Measurements from ENCODE around the gene PRDM1.

PRDM1 gene

DNA sequence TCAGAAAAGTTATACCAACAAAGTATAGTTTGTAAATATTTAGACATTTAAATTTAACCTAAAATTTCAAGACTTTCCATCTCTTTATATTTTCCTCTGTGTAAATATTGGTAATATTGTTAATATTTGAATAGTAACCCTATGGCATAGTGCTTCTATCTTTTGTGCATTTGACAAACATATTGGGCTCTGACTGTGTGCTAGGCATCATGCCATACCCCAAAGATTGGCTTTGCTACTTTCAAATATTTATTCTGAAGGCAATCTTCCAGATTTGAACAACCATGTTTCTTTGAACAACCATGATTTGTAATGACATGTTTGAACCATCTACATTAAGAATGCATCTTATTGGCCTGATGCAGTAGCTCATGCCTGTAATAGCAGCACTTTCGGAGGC, 15.5 kb upstream of the PRDM1 start:
- DNase-seq (ENCODE audit: low read depth in 2 of 2): no peak

DNA sequence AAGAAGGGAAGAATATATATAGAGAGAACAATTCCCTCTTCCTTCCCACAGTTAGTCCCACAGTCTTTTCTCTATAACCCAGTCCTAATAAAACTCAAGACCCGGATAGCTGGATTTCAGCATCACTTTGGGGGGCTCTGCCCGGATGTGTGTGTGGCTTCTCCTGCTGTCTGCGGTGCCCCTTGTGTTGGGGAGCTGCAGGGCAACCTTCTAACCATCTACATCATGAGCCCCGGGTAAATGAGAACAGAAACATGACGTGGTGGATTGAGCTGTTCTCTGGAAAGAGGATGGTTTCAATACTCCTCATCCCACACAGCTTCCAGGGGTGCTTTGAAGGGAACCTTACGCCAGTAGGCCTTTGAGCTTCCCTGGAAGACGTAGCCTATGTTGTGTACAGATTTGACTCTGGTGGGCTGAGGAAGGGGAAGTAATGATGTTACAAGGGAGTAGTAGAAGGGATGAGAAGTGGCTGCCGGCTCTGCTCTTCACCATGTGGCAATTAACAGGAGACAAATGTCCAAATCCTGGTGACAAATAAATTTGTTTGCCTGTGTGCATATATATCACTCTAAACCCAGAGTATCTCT, 13.5 kb upstream of the PRDM1 start:
- no peak for DNase-seq (ENCODE audit: low read depth in 2 of 2)

DNA sequence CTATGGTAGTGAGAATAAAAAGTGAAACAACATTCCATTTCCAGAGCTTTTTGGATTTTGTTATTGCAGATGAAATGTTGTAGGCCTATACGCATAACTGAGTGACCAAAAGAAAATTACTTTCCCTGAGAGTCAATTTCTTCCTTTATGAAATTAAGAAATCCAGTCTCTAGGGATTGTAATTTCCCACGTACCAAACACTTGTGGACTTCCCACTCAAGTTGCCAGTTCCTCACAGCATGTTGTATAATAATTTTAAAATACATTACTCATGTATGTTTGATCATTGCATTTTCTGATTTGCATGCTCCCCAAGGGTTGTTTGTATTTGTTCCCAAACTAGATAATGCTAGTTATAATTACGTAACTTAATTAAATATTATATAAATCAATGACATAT, 12.0 kb upstream of the PRDM1 start:
- no peak for DNase-seq (ENCODE audit: low read depth in 2 of 2)

DNA sequence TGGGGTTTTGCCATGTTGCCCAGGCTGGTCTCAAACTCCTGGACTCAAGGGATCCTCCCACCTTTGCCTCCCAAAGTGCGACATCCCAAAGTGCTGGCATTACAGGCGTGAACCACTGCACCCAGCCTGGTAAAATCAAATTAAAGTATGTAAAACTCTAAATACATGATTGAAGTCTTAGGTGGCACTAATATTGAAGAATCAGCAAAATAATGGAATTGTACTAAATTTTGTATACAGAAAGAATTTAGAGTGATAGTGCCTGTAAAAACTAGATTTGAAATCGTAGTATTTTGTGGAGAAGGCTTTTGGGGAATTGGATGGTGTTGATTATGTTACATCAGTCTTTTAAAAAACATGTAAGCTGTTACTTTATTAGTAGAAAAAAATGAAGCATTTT, 10.0 kb upstream of the PRDM1 start:
- DNase-seq (ENCODE audit: low read depth in 2 of 2): no peak

DNA sequence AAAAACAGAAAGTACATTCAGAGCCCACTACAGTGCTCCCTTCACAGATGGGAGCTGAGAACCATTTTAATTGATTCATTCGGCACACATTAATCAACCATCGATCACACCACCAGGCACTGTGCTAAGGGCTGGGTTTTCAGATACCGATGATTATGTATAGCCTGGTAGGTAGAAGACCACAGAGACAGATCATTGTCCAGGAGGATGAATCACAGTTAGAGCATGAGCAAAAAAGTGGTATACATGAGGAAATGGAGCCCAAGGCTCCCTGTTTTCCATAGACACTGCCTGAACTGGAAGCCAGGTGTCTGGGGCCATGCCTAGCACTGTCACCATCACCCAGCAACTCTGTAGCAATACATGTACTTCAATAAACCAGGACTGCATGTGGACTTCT, 9.0 kb upstream of the PRDM1 start:
- DNase-seq (ENCODE audit: low read depth in 2 of 2): no peak

DNA sequence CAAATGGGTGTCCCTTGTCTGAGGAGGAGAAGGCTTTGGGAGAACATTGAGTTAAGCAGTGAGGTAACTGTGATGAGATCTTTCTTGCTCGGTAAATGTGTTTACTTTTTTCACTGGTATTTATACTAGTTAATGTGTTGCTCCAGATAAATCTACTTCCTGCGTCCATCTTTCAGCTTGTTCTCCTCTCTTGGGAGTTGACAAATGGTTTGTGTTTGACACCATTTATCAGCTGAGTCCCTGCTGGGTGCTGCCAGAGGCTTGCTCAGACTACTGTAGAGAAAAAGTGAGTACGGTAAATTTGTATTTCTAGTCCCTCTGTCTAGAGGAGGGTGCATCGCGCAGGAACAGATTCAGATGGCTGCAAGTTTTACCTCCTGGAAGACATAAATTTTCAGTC, 8.3 kb upstream of the PRDM1 start:
- DNase-seq (ENCODE audit: low read depth in 2 of 2): no peak

DNA sequence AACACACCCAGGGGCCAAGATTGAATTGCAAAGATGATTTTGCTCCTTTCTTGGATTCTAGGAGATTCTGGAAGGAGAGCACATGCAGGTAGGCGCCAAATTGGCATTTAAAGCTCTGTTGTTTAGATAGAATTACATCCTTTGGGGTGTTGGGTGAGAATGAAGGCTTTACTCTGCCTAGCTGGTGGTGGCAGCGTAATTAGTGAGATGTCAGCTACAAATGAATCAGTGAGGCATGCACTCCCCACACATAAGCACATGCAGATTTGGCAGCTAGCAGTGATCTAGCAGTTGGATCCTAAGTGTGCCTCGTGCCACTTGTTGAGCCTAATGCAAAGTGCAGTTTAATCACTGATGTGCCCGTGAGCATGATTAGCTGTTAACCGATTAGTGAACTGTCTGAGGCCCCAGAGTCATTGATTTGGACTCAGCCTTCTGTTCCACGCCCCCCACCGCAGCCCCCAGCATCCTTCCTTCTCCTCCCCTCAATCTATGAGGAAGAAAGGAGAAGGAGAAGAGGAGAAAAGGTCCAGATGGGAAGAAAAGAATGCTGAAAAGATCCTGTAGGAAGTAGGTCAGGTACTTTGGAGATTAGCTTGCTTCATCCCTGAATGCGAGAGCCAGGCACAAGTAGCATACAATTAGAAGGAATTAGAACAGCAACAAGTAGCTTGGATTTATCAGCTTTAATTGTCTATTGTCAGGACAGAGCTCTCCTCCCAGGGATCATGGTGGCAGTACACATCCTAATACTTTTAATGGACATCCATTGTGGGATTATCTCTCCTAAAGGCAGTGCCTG, 6.0 kb upstream of the PRDM1 start:
- no peak for DNase-seq (ENCODE audit: low read depth in 2 of 2)

DNA sequence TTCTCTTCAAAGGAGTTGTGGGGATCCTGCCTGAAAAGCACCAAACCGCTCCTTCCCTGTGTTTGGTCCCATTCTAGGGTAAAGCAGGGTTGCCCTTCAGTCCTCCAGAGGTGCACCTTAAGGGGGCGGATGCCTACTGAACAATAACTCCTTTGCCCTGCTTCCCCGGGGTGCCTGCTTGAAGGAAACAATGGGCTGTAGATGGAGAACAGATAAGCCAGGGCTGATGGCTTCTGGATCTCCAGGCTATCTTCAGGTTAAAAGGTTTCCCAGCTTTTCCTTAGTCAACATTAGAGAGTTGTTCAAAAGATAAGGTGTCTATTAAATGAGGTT, 5.4 kb upstream of the PRDM1 start:
- DNase-seq (ENCODE audit: low read depth in 2 of 2): no peak

DNA sequence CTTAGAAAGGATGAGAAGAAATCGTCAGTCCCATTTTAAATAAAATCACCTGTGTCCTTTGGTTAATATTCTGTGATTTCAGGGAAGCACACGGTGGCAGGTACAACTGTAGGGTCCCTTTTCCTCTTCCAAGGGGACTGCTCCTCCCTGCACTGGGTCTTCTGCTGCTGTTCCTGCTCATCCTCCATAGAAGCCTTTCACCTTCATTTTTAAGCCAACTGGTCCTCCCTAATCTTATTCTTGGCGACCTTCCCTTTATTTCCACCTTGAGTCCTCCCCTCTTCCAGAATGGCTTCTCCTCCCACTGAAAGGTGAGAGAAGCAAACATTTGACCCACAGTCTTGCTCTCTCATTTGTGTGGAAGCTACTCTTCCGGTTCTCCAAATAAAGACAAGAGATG, 4.4 kb upstream of the PRDM1 start:
- no peak for DNase-seq (ENCODE audit: low read depth in 2 of 2)

DNA sequence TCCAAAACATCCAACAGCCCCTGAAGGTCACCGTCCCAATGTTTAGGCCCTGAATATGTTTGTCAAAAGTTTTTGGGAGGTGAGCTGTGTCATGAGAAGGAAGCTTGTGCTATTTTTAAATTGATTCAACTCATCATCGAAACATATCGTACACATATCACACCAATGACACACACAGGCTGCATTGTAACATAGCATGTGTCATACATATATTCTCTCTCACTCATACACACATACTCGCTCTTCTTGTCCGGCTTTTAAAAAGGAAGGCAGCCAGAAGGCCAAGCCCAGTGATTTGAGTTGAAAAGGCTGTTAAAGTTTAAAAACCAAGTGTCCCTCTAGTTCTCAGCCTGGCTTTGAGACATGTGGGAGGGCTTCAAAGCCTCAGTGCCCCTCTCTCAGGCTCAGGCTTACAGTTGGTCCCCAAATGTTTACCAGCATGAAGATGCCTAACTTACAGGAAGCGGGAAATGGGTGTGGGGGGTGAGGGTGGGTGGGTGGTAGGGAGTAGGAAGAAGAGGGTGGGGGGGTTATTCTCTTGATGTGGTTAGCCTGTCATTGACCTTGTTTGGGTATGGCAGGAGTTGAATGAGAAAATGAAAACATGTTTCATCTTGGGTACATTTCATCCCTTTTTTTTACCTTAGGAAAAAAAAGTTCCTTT, 3.3 kb upstream of the PRDM1 start:
- DNase-seq (ENCODE audit: low read depth in 2 of 2): no peak

DNA sequence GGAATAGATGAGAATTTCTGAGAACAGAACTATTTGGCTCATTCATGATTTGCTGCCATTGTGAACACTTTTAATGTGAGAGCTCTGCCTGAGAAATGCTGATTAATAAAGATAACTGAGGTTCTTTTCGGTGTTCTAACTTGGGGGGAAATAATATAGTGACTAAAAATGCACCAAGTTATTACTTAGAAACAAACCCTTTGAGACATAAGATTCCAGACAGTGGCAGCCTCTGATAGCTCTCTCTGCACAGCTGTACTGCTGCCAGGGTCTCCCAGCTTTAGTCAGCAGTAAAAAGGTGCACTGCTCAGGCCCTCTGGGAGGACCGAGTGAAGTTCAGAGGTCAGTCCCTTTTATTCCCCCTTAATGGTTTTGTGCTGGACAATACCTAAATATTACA, 2.5 kb upstream of the PRDM1 start:
- DNase-seq (ENCODE audit: low read depth in 2 of 2): no peak

DNA sequence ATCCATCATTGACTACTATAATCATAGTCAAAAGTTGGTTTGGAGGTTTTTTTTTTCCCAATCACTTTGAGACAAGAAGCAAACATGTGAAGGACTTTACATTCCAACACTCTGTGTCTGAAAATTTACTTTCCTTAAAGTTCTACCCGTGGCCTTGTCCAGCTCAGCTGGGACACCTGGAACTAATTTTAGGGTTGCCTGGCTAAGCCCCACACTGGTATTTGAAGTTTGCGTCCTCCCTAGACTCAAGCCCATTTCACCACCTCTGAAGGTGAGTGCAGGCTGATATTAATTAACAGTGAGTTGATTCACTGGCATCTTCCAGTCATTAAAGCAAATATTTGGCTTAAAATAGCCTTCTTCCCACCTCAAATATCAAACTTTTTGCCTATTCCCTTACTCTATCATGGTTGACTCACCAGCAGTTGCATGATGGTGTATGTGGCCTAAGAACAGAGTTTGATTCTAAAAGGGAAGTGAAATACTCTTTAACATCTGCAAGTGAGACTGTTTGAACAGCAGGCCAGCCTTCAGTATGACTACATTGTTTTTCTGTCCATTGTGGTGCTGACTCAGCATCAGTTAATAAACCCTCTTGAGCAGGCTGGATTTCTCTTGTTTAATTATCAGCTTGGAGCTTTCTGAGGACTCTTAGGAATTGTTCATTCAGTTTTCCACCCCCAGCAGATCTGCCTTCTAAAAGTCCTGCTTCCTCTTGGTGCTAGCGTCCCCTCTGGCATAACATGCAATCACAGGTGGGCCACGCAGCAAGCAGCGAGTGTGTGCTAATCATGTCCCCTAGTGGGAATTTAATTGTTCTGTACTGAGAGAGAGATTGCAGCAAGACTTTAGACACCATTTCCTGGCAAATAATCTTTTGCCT, 1.8 kb upstream of the PRDM1 start:
- DNase-seq (ENCODE audit: low read depth in 2 of 2): no peak

DNA sequence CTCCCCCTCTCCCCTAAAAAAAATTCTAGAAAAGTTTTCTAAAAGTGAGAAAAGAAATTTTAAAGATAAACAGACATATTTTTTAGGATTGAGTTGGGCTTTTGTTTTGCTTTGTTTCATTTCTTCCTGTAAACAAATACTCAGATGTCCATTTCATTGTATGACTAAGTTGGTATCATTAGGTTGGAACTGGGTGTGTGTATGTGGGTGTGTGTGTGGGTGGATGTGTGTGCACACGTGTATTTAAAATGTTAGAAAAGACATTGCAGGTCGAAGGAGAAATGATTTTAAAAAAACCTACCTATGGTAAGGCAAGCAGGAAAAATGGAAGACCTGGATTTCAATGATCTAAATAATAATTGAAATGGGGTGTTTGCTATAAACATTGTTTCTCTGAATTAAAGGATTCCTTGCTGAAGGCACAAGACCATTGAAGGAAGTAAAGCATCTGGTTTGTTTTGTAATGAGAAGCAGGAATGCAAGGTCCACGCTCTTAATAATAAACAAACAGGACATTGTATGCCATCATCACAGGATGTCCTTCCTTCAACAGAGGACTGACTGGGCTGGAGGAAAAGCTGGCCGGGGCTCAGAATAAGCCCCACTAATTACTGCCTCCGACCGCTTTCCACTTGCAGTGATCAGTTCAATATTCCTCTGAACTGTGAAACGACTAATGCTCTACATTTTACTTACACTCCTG, 996 bp upstream of the PRDM1 start:
- DNase-seq (ENCODE audit: low read depth in 2 of 2): no peak

DNA sequence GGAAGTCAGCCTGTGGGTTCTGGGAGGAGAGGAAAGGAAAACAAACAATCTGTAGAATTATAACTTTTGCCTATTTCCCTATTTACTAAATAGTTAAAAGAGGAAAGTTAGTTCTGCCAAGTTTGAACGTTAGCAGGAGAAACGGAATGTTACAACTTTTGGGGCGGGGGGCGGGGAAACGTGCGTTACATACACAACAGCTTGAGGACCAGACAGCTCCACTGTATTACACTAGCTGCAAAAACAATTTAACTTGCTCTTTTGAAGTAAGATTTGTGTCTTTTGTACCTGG, 498 bp upstream of the PRDM1 start:
- no peak for DNase-seq (ENCODE audit: low read depth in 2 of 2)

DNA sequence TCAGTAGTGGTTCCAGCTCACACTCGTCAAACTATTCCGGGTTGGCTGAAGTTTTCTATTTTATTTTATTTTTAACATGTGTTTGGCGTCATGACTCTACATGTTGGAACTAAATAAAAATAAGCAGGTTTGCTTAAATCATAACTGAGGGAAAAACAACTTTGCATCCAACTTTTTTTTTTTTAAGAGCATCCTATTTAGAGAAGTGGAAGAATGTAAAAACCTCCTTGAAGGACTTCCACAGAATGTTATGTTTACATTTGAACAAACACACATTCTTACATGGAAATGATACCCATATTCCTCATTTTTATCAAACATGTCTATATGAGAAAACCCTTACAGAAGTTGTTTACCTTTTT, 659 bp downstream of the PRDM1 start:
- DNase-seq (ENCODE audit: low read depth in 2 of 2): no peak

DNA sequence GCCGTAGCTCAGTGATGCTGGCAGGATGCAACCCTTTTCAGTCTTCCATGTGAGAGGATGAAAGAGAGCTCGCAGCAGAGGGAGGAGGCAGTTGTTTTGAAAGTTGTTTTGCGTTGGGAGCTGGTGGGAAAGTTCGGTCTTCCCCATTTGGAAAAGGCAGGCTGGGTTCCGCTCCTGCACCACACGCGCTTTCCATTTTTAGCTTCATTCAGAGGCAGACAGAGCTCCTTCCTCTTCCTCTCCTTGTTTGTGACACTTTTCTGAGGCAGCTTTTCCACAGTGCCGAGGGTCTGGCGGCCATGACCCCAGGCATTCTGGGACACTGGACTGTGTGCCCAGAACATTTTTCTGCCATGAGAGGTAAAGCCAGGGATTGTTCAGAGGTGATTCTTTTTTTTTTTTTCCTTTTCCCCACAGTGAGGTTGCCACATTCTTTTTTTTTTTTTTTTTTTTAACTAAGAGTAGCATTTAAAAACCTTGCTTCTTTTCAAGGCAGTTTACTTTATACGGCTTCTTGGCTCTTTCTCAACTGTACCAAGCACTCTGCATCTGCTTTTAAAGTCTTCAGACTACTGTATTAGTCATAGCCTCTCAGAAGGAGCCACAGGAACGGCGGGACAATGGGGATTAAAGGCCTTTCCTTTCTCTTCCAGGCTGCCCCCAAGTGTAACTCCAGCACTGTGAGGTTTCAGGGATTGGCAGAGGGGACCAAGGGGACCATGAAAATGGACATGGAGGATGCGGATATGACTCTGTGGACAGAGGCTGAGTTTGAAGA, 1.6 kb downstream of the PRDM1 start:
- no peak for DNase-seq (ENCODE audit: low read depth in 2 of 2)

DNA sequence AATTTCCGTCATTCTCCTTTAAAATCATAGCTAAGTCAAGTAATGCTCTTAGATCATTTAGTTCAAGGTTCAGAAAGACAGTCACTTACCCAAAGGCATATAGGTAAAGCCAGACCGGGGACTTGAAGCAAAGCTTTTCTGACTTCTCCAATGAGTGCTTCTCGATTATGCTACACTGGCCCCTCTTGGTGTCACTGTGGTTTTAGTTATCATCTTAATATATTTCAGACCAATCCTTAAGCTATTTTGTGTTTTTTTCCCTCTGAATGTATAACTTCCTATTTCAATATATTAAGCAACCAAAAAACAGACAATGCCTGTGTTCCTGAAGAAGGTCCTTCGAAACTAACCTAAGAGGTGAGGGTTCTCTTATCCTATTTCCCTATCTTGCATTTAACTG, 3.9 kb downstream of the PRDM1 start:
- no peak for DNase-seq (ENCODE audit: low read depth in 2 of 2)

DNA sequence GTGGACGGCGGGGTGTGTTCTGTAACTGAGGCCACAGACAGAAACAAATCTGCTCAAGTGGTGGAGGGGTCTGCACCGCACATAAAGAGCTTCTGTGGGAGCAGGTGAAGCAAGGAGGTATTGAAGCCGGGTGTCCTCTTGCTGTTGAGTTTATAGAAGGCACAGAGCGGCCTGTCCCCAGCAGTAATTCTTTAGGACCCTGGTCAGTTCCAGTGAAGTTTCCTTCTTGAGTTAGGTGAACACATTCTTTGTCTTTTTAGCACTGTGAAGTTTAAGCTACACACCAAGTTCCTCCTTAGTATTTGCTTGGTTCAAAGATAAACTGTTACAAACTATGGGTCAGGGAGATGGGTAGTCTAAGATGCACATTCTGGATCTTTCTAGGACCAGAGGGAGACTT, 6.1 kb downstream of the PRDM1 start:
- no peak for DNase-seq (ENCODE audit: low read depth in 2 of 2)

DNA sequence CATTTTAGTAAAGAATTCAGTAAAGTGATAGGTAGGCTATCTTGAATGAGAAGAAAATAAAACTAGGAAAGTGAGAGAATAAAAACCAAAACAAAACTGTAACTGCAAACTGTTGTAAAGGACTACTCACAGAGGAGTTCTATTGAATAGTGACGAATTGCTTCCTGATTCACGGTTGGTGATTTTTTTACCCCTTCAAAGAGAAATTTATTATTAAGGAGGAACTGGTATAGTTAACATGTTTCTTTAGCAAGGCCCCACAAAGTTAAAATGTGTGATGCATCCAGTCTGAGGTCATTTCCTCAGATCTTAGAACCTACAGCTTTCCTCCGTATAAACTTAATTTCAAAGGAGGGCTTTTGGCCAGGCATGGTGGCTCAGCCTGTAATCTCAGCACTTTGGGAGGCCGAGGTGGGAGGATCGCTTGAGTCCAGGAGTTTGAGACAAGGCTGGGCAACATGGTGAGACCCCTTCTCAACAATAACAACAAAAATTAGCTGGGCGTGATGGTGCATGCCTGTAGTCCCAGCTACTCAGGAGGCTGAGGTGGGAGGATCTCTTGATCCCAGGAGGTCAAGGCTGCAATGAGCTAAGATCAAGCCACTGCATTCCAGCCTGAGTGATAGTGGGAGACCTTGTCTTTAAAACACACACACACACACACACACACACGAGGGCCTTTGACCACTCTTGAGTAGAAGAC, 8.3 kb downstream of the PRDM1 start:
- DNase-seq (ENCODE audit: low read depth in 2 of 2): no peak

DNA sequence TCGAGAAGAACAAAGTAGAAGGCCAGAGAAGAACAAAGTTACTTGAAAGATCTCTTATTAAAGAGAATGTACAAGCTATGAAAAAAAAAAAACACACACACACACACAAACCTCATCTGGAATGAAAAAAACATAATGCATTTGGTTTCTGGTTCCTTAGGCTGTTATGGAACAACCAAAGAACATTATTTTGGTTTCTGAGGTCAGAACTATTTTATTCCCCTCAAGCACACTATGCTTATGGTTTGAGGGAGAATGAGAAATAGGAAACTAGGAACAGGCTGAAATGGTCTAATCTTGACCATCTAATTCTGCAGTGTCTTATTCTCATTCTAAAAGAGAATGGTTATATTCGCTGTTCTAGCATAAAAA, 8.8 kb downstream of the PRDM1 start:
- no peak for DNase-seq (ENCODE audit: low read depth in 2 of 2)

Measured in stimulated activated CD8-positive, alpha-beta memory T cell treated with anti-CD3 and anti-CD28 coated beads, Interleukin-2, amount 100 ng/mL, for 48 hours (primary cell).